HG02763 (cell line): ENCODE data around the gene MINDY3.

Experiments
- ATAC-seq: cut with Tn5 transposase; IDR thresholded peaks from one replicate; pipeline ENCODE4 v1.9.1; 2021; ENCODE audit warnings: mild to moderate bottlenecking, moderate library complexity; ENCODE audit not compliant: unreplicated experiment

The MINDY3 gene

GRCh38 chr10:15808204-15808797 lies 52.0 kb downstream of the MINDY3 start:
- ATAC-seq: no peak

- ATAC-seq: no peak
Observed at GRCh38 chr10:15805395-15806058, 54.8 kb downstream of the MINDY3 start.

GRCh38 chr10:15804109-15804508 lies 56.2 kb downstream of the MINDY3 start:
- no peak for ATAC-seq

GRCh38 chr10:15802375-15802949 lies 57.8 kb downstream of the MINDY3 start:
- ATAC-seq: no peak

- ATAC-seq: no peak
Observed at GRCh38 chr10:15801641-15802040, 58.7 kb downstream of the MINDY3 start.

GRCh38 chr10:15801147-15801546 lies 59.2 kb downstream of the MINDY3 start:
- no peak for ATAC-seq

- no peak for ATAC-seq
Observed at GRCh38 chr10:15797346-15797745, 63.0 kb downstream of the MINDY3 start.

- ATAC-seq: no peak
Observed at GRCh38 chr10:15796762-15797161, 63.5 kb downstream of the MINDY3 start.

- ATAC-seq: no peak
Observed at GRCh38 chr10:15796098-15796759, 64.1 kb downstream of the MINDY3 start.

- ATAC-seq: no peak
Observed at GRCh38 chr10:15795036-15795792, 65.1 kb downstream of the MINDY3 start.

- no peak for ATAC-seq
Observed at GRCh38 chr10:15794569-15794968, 65.7 kb downstream of the MINDY3 start.

- no peak for ATAC-seq
Observed at GRCh38 chr10:15793664-15794063, 66.6 kb downstream of the MINDY3 start.

- no peak for ATAC-seq
Observed at GRCh38 chr10:15792777-15793176, 67.5 kb downstream of the MINDY3 start.

- ATAC-seq: no peak
Observed at GRCh38 chr10:15791816-15792524, 68.3 kb downstream of the MINDY3 start.

- no peak for ATAC-seq
Observed at GRCh38 chr10:15789793-15790525, 70.3 kb downstream of the MINDY3 start.

GRCh38 chr10:15787426-15787825 lies 72.9 kb downstream of the MINDY3 start:
- no peak for ATAC-seq

GRCh38 chr10:15784662-15785300 lies 75.5 kb downstream of the MINDY3 start:
- no peak for ATAC-seq

- no peak for ATAC-seq
Observed at GRCh38 chr10:15783941-15784636, 76.2 kb downstream of the MINDY3 start.

- ATAC-seq: no peak
Observed at GRCh38 chr10:15782851-15783250, 77.5 kb downstream of the MINDY3 start.
